Body of pancreas (tissue), 4 donors: ENCODE results near the gene TSHZ2.

Experiments used
- POLR2A ChIP-seq, 3 donors: fragments of 450-650 bp; IDR thresholded peaks; one replicate each; pipeline ENCODE4 v1.6.1; 2016; ENCODE audit warnings: antibody characterized with exemption in 3 of 3, mild to moderate bottlenecking in 2 of 3
- TF ChIP-seq, protein P1 (sequence below), 7 experiments: fragments of 450-650 bp in 4 of 7; fragments of 200-600 bp in 3 of 7; sonication (generic) in 3 of 7; IDR thresholded peaks; one replicate each; pipeline ENCODE4 v1.5.1; 2016 to 2019; ENCODE audit warnings: antibody characterized with exemption in 7 of 7

GRCh38 chr20:53079261-53079691 lies 107.1 kb downstream of the TSHZ2 start:
- TF ChIP-seq, protein P1, sequence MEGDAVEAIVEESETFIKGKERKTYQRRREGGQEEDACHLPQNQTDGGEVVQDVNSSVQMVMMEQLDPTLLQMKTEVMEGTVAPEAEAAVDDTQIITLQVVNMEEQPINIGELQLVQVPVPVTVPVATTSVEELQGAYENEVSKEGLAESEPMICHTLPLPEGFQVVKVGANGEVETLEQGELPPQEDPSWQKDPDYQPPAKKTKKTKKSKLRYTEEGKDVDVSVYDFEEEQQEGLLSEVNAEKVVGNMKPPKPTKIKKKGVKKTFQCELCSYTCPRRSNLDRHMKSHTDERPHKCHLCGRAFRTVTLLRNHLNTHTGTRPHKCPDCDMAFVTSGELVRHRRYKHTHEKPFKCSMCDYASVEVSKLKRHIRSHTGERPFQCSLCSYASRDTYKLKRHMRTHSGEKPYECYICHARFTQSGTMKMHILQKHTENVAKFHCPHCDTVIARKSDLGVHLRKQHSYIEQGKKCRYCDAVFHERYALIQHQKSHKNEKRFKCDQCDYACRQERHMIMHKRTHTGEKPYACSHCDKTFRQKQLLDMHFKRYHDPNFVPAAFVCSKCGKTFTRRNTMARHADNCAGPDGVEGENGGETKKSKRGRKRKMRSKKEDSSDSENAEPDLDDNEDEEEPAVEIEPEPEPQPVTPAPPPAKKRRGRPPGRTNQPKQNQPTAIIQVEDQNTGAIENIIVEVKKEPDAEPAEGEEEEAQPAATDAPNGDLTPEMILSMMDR (IDR thresholded peaks at IDR 0.05): no peak
- TF ChIP-seq POLR2A (IDR thresholded peaks at IDR 0.05): no peak
